Measurements from ENCODE around the gene LHPP. TPM values are rescaled to one million over a fixed set of nuclear protein-coding genes. Genes with fewer than 3 reads are reported as not detected.

Gene LHPP
- total RNA-seq, 2 experiments from 2014 or later: 17.7 TPM

- H3K27me3 Mint-ChIP-seq (ENCODE audit: low read depth): no peaks in the 10 kb centered on the region
- H3K9me3 Mint-ChIP-seq: no peaks in the 10 kb centered on the region
- H3K4me3 Mint-ChIP-seq: no peak overlapping the region
- DNase-seq: no peak
- no peak overlapping the region for H3K27ac Mint-ChIP-seq
- peaks cover 1% of the 10 kb centered on the region for H3K36me3 Mint-ChIP-seq (ENCODE audit: low read depth)
- intact Hi-C loops (cut with micrococcal nuclease): no loop called here
- peaks cover 36% of the 10 kb centered on the region for H3K4me1 Mint-ChIP-seq (ENCODE audit: low read depth)
- CTCF ChIA-PET: no interaction called here
Observed at GRCh38 chr10:124660404-124661125, 198.9 kb downstream of the LHPP start.

GRCh38 chr10:124661660-124662180 is 200.1 kb downstream of the LHPP start:
- Mint-ChIP-seq H3K9me3 (no peaks in the 10 kb centered on the region), H3K4me3 (no peak overlapping the region), H3K4me1 (ENCODE audit: low read depth) (peaks cover 32% of the 10 kb centered on the region), H3K36me3 (ENCODE audit: low read depth) (no peaks in the 10 kb centered on the region), H3K27ac (no peak overlapping the region), H3K27me3 (ENCODE audit: low read depth) (no peaks in the 10 kb centered on the region)
- intact Hi-C loops (cut with micrococcal nuclease): no loop called here
- CTCF ChIA-PET: no interaction called here
- no peak for DNase-seq

- DNase-seq: no peak
- no peaks in the 10 kb centered on the region for H3K9me3 Mint-ChIP-seq
- H3K4me3 Mint-ChIP-seq: no peak overlapping the region
- no peaks in the 10 kb centered on the region for H3K27me3 Mint-ChIP-seq (ENCODE audit: low read depth)
- no peak overlapping the region for H3K27ac Mint-ChIP-seq
- H3K36me3 Mint-ChIP-seq (ENCODE audit: low read depth): no peaks in the 10 kb centered on the region
- CTCF ChIA-PET: no interaction called here
- peaks cover 21% of the 10 kb centered on the region for H3K4me1 Mint-ChIP-seq (ENCODE audit: low read depth)
- intact Hi-C loops (cut with micrococcal nuclease): no loop called here
Observed at GRCh38 chr10:124663228-124663627, 201.6 kb downstream of the LHPP start.

Other genes starting within 250 kb of the LHPP start
- gene OAT, start 42.9 kb upstream of the LHPP start, total RNA-seq: 10 to 100 TPM; 37.4 to 41.6 TPM
- gene NKX1-2, start 11.8 kb upstream of the LHPP start, total RNA-seq: not detected